ENCODE measurements around the gene VIPAS39. TPM values are rescaled to one million over a fixed set of nuclear protein-coding genes. Genes with fewer than 3 reads are reported as not detected.

Gene VIPAS39
- total RNA-seq, 6 experiments from 2014 or later: 14.2 to 17.4 (median 15.3) TPM

- peak within 1 kb of the TSS; percentile 47 for H3K4me3 Mint-ChIP-seq
- peaks cover 2% of the 10 kb centered on the region; the same call in 1 of the 2 replicates for H3K9me3 Mint-ChIP-seq
- H3K27ac Mint-ChIP-seq: no peak within 1 kb of the TSS
- H3K27me3 Mint-ChIP-seq (ENCODE audit: insufficient read depth): peaks cover 23% of the 10 kb centered on the region
- TF ChIP-seq CTCF (IDR thresholded peaks at IDR 0.05): no peak
- H3K36me3 Mint-ChIP-seq (ENCODE audit: low read depth): peaks cover 4% of the 10 kb centered on the region
- H3K4me1 Mint-ChIP-seq (ENCODE audit: low read depth): no peaks in the 10 kb centered on the region
- DNase-seq: no peak
Measured at GRCh38 chr14:77498120-77498979, 40.9 kb upstream of the VIPAS39 start, which contains the start of gene ISM2. TSS of gene ISM2 (minus strand) at chr14:77498816. CDS start at chr14:77498793, 23 bp downstream.

- no peaks in the 10 kb centered on the region for H3K4me1 Mint-ChIP-seq (ENCODE audit: low read depth)
- DNase-seq: no peak
- no peaks in the 10 kb centered on the region for H3K9me3 Mint-ChIP-seq
- H3K36me3 Mint-ChIP-seq (ENCODE audit: low read depth): no peaks in the 10 kb centered on the region
- no peak overlapping the region for H3K27ac Mint-ChIP-seq
- TF ChIP-seq CTCF (IDR thresholded peaks at IDR 0.05): no peak
- peaks cover 20% of the 10 kb centered on the region for H3K27me3 Mint-ChIP-seq (ENCODE audit: insufficient read depth)
- no peak overlapping the region for H3K4me3 Mint-ChIP-seq
Measured at GRCh38 chr14:77495334-77495733, 37.9 kb upstream of the VIPAS39 start.

GRCh38 chr14:77491056-77491455, 33.7 kb upstream of the VIPAS39 start:
- Mint-ChIP-seq H3K4me1 (ENCODE audit: low read depth) (peaks cover 7% of the 10 kb centered on the region), H3K27ac (no peak overlapping the region), H3K9me3 (no peaks in the 10 kb centered on the region), H3K36me3 (ENCODE audit: low read depth) (no peaks in the 10 kb centered on the region), H3K4me3 (no peak overlapping the region), H3K27me3 (ENCODE audit: insufficient read depth) (peaks cover 6% of the 10 kb centered on the region)
- no peak for DNase-seq
- no peak for TF ChIP-seq CTCF (IDR thresholded peaks at IDR 0.05)

GRCh38 chr14:77490347-77490986, 33.1 kb upstream of the VIPAS39 start:
- peaks cover 6% of the 10 kb centered on the region for H3K27me3 Mint-ChIP-seq (ENCODE audit: insufficient read depth)
- no peaks in the 10 kb centered on the region for H3K9me3 Mint-ChIP-seq
- no peak overlapping the region for H3K4me3 Mint-ChIP-seq
- TF ChIP-seq CTCF (IDR thresholded peaks at IDR 0.05): no peak
- DNase-seq: no peak
- H3K4me1 Mint-ChIP-seq (ENCODE audit: low read depth): peaks cover 13% of the 10 kb centered on the region
- no peak overlapping the region for H3K27ac Mint-ChIP-seq
- H3K36me3 Mint-ChIP-seq (ENCODE audit: low read depth): no peaks in the 10 kb centered on the region

- no peak for TF ChIP-seq CTCF (IDR thresholded peaks at IDR 0.05)
- Mint-ChIP-seq H3K27ac (no peak overlapping the region), H3K36me3 (ENCODE audit: low read depth) (no peaks in the 10 kb centered on the region), H3K4me3 (no peak overlapping the region), H3K27me3 (ENCODE audit: insufficient read depth) (peaks cover 6% of the 10 kb centered on the region), H3K9me3 (no peaks in the 10 kb centered on the region), H3K4me1 (ENCODE audit: low read depth) (peaks cover 15% of the 10 kb centered on the region)
- DNase-seq: no peak
Measured at GRCh38 chr14:77489041-77489440, 31.6 kb upstream of the VIPAS39 start.
